Measurements from ENCODE around the gene CYB5D1.
"Not testable (repeated sequence)": the region's sequence is repeated elsewhere in the genome, so short reads cannot be mapped to it uniquely, and the experiment has no call there.

The CYB5D1 gene

GRCh38 chr17:7856811-7857712 lies 741 bp upstream of the CYB5D1 start, which contains the start of gene NAA38:
NAA38 (minus strand) TSS chr17:7857559; CDS start chr17:7857463, 96 bp downstream.
- DNase-seq: peak; percentile 100

GRCh38 chr17:7858522-7858810 lies 663 bp downstream of the CYB5D1 start:
- DNase-seq: peak; percentile 44

GRCh38 chr17:7859028-7859427 lies 1.2 kb downstream of the CYB5D1 start:
- DNase-seq: no peak

- DNase-seq: no peak
Measured at GRCh38 chr17:7862692-7863437, 5.1 kb downstream of the CYB5D1 start.

- not testable (repeated sequence) for DNase-seq
Measured at GRCh38 chr17:7864384-7864783, 6.6 kb downstream of the CYB5D1 start.

- DNase-seq: no peak
Measured at GRCh38 chr17:7864995-7865650, 7.3 kb downstream of the CYB5D1 start.

- no peak for DNase-seq
Measured at GRCh38 chr17:7867881-7868329, 10.1 kb downstream of the CYB5D1 start.

GRCh38 chr17:7873051-7873450 lies 15.2 kb downstream of the CYB5D1 start:
- DNase-seq: no peak

GRCh38 chr17:7875804-7876370 lies 18.1 kb downstream of the CYB5D1 start:
- no peak for DNase-seq

- DNase-seq: no peak
Measured at GRCh38 chr17:7878234-7878633, 20.4 kb downstream of the CYB5D1 start.

GRCh38 chr17:7880076-7880868 lies 22.5 kb downstream of the CYB5D1 start:
- no peak for DNase-seq

- no peak for DNase-seq
Measured at GRCh38 chr17:7881276-7882054, 23.7 kb downstream of the CYB5D1 start.

GRCh38 chr17:7882068-7882467 lies 24.3 kb downstream of the CYB5D1 start:
- DNase-seq: no peak

- DNase-seq: no peak
Measured at GRCh38 chr17:7882629-7883028, 24.8 kb downstream of the CYB5D1 start.

- DNase-seq: no peak
Measured at GRCh38 chr17:7883781-7884386, 26.1 kb downstream of the CYB5D1 start.

GRCh38 chr17:7884581-7885366 lies 27.0 kb downstream of the CYB5D1 start:
- DNase-seq: no peak

GRCh38 chr17:7885367-7886226 lies 27.8 kb downstream of the CYB5D1 start:
- no peak for DNase-seq

- no peak for DNase-seq
Measured at GRCh38 chr17:7886227-7887037, 28.6 kb downstream of the CYB5D1 start.

Measured in amniotic stem cell (primary cell).